ENCODE results near the gene GRID2. TPM values are rescaled to one million over a fixed set of nuclear protein-coding genes. Genes with fewer than 3 reads are reported as not detected.

GRID2 gene
- total and polyA plus RNA-seq, 10 of the 15 experiments (the other 5 are each of a cell fraction or from before 2014, with no cell fraction given), result not detected

DNA sequence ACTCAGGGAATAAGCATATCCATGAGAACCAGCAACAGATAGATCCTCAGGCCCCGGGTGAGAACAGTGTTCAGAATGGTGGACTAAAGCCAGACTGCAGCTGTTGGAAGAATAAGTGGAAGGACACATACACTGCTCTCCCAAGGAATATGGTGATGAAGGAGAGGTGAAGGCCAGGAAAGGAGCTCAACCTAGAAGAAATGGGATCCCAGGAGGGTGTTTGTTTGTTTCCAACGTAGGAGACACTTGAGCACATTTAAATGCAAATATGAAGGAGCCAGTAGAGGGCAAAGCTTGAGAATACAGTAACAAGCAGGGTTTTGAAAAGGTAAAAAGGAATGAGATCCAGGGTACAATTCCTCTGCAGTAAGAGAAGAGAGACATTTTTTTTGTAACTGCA is 1482.4 kb downstream of the GRID2 start:
- no peak for DNase-seq (ENCODE audit: low read depth, low spot score)
- no peak overlapping the region for H3K9ac ChIP-seq (ENCODE audit: control insufficient read depth, insufficient read depth, low read length)
- RAD21 ChIA-PET (ENCODE audit: unreplicated experiment), result interaction anchor here (1.3 kb wide), 1 partner anchor 76 kb away, joined by 3 read pairs; no protein-coding TSS in a partner anchor
- no peak overlapping the region for H3K27ac ChIP-seq (ENCODE audit: control insufficient read depth, insufficient read depth)
- no peaks in the 10 kb centered on the region for H3K9me3 ChIP-seq (replicated peaks; ENCODE audit: control insufficient read depth, insufficient read depth, low read length)
- CTCF ChIA-PET, result interaction anchor here (0.7 to 1.1 kb wide), 3 partner anchors 9 to 28 kb away, joined by 3 to 5 read pairs (median 3); no protein-coding TSS in a partner anchor
- FAIRE-seq, result no peak
- no peak overlapping the region for H3K4me2 ChIP-seq (ENCODE audit: control insufficient read depth, insufficient read depth)
- POLR2A ChIA-PET, result no interaction called here
- H2AFZ ChIP-seq (ENCODE audit: control insufficient read depth, low read depth, low read length), result no peak overlapping the region
- H3K36me3 ChIP-seq (ENCODE audit: control insufficient read depth in 2 of 2, insufficient read depth in 2 of 2, low read length in 1 of 2), result no peaks in the 10 kb centered on the region
- H3K4me1 ChIP-seq (ENCODE audit: control insufficient read depth, insufficient read depth, low read length), result no peaks in the 10 kb centered on the region
- H3K27me3 ChIP-seq (replicated peaks in 1 of 2; ENCODE audit: control insufficient read depth in 2 of 2, insufficient read depth in 2 of 2, low read length in 1 of 2), result no peaks in the 10 kb centered on the region
- ATAC-seq, result no peak
- in situ Hi-C loops (cut with MboI) (loop anchor here (5.0 to 25.0 kb wide), 2 partner anchors 351 to 606 kb away; no protein-coding TSS in a partner anchor), intact Hi-C loops (cut with micrococcal nuclease; ENCODE audit: unreplicated experiment) (no loop called here)
- H3K4me3 ChIP-seq, result no peak overlapping the region
- no peaks in the 10 kb centered on the region for H4K20me1 ChIP-seq (ENCODE audit: control insufficient read depth, insufficient read depth)
- BruUV-seq (replicated peaks), result no TSS peak
- WGBS (ENCODE audit: insufficient coverage, insufficient replicate concordance, low lambda C conversion rate, missing lambda C conversion rate), result 19% methylated on average over 2 of the region's 2 CpGs
- no peaks in the 10 kb centered on the region for H3K79me2 ChIP-seq (ENCODE audit: control insufficient read depth, insufficient read depth, low read length)
- SMC1A ChIA-PET (ENCODE audit: uncharacterized antibody, unreplicated experiment), result interaction anchor here (0.6 to 1.3 kb wide), 5 partner anchors 10 to 366 kb away, joined by 3 read pairs; no protein-coding TSS in a partner anchor
- TF ChIP-seq, protein P1, sequence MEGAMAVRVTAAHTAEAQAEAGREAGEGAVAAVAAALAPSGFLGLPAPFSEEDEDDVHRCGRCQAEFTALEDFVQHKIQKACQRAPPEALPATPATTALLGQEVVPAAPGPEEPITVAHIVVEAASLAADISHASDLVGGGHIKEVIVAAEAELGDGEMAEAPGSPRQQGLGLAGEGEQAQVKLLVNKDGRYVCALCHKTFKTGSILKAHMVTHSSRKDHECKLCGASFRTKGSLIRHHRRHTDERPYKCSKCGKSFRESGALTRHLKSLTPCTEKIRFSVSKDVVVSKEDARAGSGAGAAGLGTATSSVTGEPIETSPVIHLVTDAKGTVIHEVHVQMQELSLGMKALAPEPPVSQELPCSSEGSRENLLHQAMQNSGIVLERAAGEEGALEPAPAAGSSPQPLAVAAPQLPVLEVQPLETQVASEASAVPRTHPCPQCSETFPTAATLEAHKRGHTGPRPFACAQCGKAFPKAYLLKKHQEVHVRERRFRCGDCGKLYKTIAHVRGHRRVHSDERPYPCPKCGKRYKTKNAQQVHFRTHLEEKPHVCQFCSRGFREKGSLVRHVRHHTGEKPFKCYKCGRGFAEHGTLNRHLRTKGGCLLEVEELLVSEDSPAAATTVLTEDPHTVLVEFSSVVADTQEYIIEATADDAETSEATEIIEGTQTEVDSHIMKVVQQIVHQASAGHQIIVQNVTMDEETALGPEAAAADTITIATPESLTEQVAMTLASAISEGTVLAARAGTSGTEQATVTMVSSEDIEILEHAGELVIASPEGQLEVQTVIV (IDR thresholded peaks at IDR 0.05; ENCODE audit: borderline replicate concordance, partially characterized antibody), result no peak
- TF ChIP-seq POU2F2 (IDR thresholded peaks at IDR 0.05; ENCODE audit: borderline replicate concordance, low read depth, low read length) (no peak), BACH1 (IDR thresholded peaks at IDR 0.05; ENCODE audit: borderline replicate concordance) (no peak), FOXK2 (IDR thresholded peaks at IDR 0.05) (no peak), ZNF207 (IDR thresholded peaks at IDR 0.05; ENCODE audit: borderline replicate concordance) (no peak), SREBF2 (IDR thresholded peaks at IDR 0.05; ENCODE audit: low read length) (no peak), HDAC6 (IDR thresholded peaks at IDR 0.05; ENCODE audit: unreplicated experiment) (no peak), SMAD1 (IDR thresholded peaks at IDR 0.05; ENCODE audit: low read depth, partially characterized antibody) (no peak), RAD21 (IDR thresholded peaks at IDR 0.05; ENCODE audit: insufficient read depth, low read depth, low read length) (no peak), JUND (IDR thresholded peaks at IDR 0.05; ENCODE audit: low read depth, low read length) (no peak), SIN3A (IDR thresholded peaks at IDR 0.05; ENCODE audit: low read depth, low read length) (no peak), RCOR1 (conservative IDR thresholded peaks at IDR 0.05; ENCODE audit: low read depth, low read length) (no peak), TAF1 (IDR thresholded peaks at IDR 0.05; ENCODE audit: borderline replicate concordance, low read depth, low read length) (no peak), ETV6 (conservative IDR thresholded peaks at IDR 0.05 in 1 of 2, IDR thresholded peaks at IDR 0.05 in 1 of 2; ENCODE audit: borderline replicate concordance in 1 of 2, low read depth in 1 of 2) (no peak), YY1 (IDR thresholded peaks at IDR 0.05; ENCODE audit: low read depth, low read length) (no peak)
- TF ChIP-seq, protein P2, sequence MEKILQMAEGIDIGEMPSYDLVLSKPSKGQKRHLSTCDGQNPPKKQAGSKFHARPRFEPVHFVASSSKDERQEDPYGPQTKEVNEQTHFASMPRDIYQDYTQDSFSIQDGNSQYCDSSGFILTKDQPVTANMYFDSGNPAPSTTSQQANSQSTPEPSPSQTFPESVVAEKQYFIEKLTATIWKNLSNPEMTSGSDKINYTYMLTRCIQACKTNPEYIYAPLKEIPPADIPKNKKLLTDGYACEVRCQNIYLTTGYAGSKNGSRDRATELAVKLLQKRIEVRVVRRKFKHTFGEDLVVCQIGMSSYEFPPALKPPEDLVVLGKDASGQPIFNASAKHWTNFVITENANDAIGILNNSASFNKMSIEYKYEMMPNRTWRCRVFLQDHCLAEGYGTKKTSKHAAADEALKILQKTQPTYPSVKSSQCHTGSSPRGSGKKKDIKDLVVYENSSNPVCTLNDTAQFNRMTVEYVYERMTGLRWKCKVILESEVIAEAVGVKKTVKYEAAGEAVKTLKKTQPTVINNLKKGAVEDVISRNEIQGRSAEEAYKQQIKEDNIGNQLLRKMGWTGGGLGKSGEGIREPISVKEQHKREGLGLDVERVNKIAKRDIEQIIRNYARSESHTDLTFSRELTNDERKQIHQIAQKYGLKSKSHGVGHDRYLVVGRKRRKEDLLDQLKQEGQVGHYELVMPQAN (conservative IDR thresholded peaks at IDR 0.05), result no peak
- TF ChIP-seq, protein P3, sequence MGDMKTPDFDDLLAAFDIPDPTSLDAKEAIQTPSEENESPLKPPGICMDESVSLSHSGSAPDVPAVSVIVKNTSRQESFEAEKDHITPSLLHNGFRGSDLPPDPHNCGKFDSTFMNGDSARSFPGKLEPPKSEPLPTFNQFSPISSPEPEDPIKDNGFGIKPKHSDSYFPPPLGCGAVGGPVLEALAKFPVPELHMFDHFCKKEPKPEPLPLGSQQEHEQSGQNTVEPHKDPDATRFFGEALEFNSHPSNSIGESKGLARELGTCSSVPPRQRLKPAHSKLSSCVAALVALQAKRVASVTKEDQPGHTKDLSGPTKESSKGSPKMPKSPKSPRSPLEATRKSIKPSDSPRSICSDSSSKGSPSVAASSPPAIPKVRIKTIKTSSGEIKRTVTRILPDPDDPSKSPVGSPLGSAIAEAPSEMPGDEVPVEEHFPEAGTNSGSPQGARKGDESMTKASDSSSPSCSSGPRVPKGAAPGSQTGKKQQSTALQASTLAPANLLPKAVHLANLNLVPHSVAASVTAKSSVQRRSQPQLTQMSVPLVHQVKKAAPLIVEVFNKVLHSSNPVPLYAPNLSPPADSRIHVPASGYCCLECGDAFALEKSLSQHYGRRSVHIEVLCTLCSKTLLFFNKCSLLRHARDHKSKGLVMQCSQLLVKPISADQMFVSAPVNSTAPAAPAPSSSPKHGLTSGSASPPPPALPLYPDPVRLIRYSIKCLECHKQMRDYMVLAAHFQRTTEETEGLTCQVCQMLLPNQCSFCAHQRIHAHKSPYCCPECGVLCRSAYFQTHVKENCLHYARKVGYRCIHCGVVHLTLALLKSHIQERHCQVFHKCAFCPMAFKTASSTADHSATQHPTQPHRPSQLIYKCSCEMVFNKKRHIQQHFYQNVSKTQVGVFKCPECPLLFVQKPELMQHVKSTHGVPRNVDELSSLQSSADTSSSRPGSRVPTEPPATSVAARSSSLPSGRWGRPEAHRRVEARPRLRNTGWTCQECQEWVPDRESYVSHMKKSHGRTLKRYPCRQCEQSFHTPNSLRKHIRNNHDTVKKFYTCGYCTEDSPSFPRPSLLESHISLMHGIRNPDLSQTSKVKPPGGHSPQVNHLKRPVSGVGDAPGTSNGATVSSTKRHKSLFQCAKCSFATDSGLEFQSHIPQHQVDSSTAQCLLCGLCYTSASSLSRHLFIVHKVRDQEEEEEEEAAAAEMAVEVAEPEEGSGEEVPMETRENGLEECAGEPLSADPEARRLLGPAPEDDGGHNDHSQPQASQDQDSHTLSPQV (IDR thresholded peaks at IDR 0.05), result no peak

Data from GM12878 (cell line).